ENCODE measurements around the gene ELOVL5.

- TF ChIP-seq, protein P1, sequence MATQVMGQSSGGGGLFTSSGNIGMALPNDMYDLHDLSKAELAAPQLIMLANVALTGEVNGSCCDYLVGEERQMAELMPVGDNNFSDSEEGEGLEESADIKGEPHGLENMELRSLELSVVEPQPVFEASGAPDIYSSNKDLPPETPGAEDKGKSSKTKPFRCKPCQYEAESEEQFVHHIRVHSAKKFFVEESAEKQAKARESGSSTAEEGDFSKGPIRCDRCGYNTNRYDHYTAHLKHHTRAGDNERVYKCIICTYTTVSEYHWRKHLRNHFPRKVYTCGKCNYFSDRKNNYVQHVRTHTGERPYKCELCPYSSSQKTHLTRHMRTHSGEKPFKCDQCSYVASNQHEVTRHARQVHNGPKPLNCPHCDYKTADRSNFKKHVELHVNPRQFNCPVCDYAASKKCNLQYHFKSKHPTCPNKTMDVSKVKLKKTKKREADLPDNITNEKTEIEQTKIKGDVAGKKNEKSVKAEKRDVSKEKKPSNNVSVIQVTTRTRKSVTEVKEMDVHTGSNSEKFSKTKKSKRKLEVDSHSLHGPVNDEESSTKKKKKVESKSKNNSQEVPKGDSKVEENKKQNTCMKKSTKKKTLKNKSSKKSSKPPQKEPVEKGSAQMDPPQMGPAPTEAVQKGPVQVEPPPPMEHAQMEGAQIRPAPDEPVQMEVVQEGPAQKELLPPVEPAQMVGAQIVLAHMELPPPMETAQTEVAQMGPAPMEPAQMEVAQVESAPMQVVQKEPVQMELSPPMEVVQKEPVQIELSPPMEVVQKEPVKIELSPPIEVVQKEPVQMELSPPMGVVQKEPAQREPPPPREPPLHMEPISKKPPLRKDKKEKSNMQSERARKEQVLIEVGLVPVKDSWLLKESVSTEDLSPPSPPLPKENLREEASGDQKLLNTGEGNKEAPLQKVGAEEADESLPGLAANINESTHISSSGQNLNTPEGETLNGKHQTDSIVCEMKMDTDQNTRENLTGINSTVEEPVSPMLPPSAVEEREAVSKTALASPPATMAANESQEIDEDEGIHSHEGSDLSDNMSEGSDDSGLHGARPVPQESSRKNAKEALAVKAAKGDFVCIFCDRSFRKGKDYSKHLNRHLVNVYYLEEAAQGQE (IDR thresholded peaks at IDR 0.05; ENCODE audit: low read depth) = no peak
- no peak for TF ChIP-seq TEAD4 (IDR thresholded peaks at IDR 0.05)
- no peak for TF ChIP-seq EP300 (IDR thresholded peaks at IDR 0.05; ENCODE audit: borderline replicate concordance)
- no peak for TF ChIP-seq CEBPB (IDR thresholded peaks at IDR 0.05)
- TF ChIP-seq FOXM1 (IDR thresholded peaks at IDR 0.05; ENCODE audit: borderline replicate concordance, low read depth) = no peak
- TF ChIP-seq YY1 (IDR thresholded peaks at IDR 0.05; ENCODE audit: low read depth) = no peak
- TF ChIP-seq MAX (IDR thresholded peaks at IDR 0.05) = no peak
- no peak for TF ChIP-seq EGR1 (IDR thresholded peaks at IDR 0.05)
- no peak for TF ChIP-seq RAD21 (IDR thresholded peaks at IDR 0.05; ENCODE audit: low read depth)
- no peak for TF ChIP-seq NFIC (IDR thresholded peaks at IDR 0.05)
- TF ChIP-seq ZBTB7A (IDR thresholded peaks at IDR 0.05; ENCODE audit: low read depth) = no peak
- no peak for TF ChIP-seq TAF1 (IDR thresholded peaks at IDR 0.05; ENCODE audit: low read depth)
- TF ChIP-seq, protein P2, sequence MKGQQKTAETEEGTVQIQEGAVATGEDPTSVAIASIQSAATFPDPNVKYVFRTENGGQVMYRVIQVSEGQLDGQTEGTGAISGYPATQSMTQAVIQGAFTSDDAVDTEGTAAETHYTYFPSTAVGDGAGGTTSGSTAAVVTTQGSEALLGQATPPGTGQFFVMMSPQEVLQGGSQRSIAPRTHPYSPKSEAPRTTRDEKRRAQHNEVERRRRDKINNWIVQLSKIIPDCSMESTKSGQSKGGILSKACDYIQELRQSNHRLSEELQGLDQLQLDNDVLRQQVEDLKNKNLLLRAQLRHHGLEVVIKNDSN (IDR thresholded peaks at IDR 0.05) = no peak
Measured at GRCh38 chr6:53336070-53336469, 12.7 kb downstream of the ELOVL5 start.

Data from Ishikawa (cell line).